GM21447 (cell line): ENCODE measurements around the gene AQP6.
"Not testable (repeated sequence)": the region's sequence is repeated elsewhere in the genome, so short reads cannot be mapped to it uniquely, and the experiment has no call there.

ENCODE experiments used
- ATAC-seq: cut with Tn5 transposase; IDR thresholded peaks from one replicate; pipeline ENCODE4 v1.9.1; 2021; ENCODE audit not compliant: unreplicated experiment

Gene AQP6

DNA sequence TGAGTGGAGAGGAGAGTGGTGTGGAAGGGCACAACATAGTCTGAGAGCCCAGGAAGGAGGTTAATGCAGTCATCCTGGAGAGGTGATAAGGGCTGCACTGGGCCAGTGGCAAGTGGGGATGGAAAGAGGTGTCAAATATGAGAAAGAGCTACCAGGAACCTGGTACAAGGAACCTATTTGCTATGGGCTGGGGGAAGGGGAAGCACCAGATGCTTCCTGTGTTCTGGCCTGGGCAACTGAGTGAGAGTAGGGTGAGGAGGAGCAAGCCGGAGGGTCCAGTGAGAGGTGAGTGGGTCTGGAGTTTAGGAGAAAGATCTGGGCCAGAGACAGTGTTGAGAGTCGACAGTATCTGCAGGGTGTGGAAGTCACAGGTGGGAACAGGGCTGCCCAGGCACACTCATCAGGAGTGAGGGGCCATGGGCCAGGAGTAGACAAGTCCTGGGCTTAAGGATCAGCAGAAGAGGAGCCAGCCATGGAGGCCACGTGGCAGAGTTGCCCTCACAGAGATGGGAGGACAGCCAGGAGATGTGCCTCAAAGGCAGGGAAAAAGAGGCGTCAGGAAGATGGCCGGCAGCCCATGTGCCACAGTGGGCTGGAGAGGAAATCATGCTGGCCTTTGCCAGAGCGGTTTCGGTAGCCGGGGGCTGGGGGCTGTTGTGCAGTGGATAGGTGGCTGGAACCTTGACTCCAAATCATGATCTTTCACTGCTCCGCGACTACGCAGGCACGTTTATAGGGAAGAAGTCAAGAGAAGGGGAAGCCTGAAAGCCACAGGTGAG is 2.9 kb upstream of the AQP6 start:
- ATAC-seq = no peak

DNA sequence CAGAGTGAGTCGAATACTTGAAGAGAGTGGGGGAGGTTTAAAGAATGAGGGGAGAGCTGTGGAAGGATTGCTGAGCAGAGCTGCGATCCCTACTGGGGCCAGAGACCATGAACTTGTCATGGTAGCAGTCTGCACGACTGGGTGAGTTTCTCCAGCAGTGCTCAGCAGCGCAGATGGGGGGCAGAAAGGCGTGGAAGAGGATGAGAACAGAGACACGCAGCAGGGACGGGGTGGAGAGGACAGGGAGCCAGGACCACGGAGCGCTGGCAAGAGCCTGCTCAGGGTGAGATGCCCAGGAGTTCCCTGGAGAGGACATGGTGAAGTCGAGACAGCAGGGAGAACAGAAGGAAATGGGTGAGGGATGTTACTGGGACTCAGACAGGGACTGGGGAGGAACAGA is 2.1 kb upstream of the AQP6 start:
- ATAC-seq = no peak

DNA sequence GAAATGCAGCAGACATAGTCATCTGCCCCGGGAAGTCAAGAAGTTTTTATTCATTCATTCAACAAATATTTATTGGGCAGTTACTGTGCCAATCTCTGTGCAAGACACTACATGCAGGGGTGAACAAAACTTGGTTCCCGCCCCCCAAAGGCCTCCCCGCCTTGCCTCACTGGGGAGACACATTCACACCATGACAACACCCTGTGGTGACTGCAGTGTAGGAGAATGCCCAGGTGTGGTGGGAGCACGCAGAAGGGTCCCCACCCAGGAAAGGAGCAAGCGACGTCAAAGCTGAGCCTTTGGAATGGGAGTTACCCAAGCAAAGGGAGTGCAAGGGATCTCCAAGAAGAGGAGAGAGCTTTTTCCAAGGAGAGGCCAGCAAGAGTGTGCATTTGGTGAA is 1.6 kb upstream of the AQP6 start:
- ATAC-seq = no peak

DNA sequence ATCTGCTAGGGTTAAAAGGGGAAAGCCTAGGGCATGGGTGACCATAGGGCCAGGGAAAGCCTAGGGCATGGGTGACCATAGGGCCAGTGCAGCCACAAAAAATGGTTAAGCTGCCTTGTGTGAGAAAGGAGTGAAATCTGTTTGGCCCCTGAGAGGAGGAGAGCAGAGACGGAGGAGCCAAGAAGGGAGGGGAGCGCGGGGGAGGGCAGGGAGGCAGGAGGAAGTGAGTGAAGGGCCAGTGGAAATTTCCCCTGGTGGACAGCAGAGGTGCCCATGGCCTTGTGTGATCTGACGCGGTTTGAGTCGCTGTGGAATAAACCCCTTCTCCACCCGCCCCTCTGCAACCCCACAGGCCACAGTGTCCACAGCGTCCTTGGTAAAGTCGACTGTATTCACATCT is 618 bp upstream of the AQP6 start:
- no peak for ATAC-seq

DNA sequence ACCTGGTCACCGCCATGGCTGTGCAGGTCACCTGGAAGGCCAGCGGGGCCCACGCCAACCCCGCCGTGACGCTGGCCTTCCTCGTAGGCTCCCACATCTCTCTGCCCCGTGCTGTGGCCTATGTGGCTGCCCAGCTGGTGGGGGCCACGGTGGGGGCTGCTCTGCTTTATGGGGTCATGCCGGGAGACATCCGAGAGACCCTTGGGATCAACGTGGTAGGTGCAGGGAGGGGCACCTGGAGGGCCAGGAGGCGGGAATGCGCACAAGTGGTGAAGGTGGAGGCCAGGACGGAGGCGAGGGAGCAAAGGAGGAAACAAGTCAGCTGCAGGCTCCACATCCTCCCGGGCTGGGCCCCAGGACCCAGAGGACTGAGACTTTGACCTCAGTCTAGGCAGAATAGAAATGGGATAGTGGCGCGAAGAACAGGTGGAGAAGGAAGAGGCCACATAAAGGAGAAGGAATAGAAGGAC is 649 bp downstream of the AQP6 start:
- no peak for ATAC-seq

DNA sequence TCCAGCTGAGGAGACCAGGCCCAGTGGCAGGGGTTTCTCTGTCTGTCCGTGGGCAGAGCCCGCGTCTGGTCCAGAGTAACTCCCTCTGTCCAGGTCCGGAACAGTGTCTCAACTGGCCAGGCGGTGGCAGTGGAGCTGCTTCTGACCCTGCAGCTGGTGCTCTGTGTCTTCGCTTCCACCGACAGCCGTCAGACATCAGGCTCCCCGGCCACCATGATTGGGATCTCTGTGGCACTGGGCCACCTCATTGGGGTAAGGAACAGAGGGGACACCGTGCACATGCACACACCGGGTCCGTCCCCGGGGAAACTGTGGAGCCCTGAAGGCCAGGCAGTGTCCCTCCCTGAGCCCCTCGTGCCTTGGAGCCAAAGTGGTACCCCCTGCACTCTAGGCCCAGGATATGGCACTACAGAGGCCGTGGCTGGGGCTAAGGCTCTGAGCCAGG is 1.5 kb downstream of the AQP6 start:
- ATAC-seq = no peak

DNA sequence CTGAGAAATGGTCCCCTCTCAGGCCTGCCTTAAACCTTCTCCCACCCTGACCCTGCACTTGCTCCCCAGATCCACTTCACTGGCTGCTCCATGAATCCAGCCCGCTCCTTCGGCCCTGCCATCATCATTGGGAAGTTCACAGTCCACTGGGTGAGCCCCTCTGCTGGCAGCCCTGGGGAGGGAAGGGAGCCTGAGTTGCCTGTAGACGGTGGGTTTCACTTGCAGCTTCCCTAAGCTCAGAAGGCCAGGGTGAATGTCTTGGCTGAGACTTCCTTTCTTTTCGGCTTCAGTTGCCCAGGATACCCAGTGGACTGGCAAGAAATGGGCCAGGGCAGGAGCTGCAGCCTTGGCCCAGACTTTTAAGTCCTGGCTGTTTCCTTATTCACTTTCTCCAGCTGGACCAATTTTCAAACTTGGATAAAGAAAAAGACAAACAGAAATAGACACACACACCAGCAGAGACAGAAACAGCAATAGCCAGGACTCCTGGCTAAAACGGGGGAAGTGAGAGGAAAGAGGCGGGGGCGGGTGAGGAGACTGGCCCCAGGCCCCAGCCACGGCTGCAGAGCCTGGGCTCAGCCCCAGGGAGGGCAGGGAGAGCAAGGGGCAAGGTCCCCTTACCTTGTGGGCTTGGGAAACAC is 2.0 kb downstream of the AQP6 start:
- ATAC-seq = no peak

DNA sequence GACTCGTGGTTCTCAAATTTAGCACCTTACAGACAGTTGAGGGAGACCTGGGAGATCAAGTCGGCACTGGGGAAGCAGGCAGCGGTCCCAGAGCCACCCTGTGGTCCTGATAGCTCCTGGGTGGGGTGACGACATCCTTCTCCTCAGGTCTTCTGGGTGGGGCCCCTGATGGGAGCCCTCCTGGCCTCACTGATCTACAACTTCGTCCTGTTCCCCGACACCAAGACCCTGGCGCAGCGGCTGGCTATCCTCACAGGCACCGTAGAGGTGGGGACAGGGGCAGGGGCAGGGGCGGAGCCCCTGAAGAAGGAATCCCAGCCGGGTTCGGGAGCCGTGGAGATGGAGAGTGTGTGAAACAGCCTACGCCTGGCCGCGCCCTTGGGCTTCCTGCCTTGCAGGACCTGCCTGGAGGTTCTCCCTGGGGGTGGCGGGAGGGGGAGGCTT is 2.6 kb downstream of the AQP6 start:
- no peak for ATAC-seq

DNA sequence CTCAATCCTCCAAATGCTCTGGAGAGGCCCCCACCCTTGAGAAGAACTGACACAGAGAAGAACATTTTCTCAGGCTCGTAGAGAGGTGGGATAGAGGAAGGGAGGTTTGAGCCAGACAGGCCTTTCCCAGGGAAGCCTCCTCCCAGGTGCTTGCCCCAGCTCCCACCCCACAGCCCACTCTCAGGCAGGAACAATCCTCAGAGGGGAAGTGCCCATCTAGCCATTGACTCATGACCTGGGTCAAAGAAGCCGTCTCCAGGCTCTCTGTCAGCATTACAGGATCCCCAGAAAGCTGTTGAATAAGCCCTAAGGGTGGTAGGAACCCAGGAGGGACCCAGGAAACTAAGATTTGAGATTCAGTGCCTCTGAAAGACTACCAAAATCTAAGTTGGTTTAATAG is 3.8 kb downstream of the AQP6 start:
- ATAC-seq = no peak

DNA sequence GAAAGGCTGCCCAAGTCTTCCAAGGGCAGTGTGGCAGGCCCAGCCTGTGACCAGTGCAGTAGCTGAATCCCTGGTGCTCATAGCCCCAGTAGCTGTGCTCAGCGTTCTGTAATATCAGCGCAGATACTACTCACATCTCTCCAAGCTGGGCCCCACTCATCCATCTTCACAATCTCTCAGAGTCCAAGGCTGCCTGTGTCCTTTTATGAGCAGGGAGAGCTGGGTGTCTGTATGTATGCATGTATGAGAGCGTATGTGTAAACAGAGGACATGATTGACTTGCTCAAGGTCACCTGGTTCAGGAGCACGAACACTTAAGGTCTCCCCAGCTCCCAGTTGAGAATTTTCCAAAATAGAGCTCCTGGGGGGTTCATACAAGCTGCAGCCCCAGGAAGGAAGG is 5.4 kb downstream of the AQP6 start:
- no peak for ATAC-seq

DNA sequence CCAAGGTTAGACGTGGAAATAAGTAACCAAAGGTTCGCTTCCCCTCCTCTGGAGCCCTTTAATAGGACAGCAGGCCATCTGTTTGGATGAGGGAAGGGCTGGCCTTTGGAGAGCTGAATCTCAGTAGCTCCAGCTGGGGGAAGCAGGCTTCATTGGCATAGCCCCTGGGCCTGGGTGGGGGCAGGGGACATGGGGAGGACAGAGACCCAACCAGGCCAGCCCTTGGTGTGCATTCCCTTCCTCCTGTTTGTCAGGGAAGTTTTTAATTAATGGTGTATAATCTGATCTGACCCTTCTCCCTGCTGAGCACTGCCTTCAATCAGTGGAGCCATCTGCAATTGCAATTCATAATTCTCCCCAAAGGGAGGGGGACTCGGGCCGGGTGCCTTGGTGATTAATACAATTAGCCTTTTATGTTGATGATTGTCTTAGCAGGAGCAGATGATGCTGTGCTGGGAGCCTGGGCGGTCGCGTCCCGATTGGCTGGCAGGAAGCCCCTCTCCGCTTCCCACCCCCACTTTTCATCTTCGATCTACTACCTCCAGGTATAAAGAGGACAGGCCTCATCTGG is 6.4 kb downstream of the AQP6 start:
- ATAC-seq = no peak

DNA sequence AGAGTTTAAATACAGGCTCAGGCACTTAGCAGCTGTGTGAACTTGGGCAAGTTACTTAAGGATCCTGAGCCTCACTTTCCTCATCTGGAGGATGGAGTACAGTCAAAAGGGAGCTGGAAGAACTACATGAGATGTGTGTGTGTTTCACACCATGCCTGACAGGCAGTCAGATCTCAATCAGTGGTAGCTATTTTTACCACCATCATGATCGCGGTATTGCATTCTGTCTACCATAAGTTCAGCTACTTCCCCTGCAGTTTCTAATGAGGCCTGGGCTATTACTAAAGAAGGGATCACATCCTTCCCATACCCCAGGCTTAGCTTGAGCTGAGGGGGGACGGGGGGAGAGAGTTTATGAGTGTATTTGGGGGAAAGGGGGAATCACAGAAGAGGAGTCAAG is 7.0 kb downstream of the AQP6 start:
- no peak for ATAC-seq

DNA sequence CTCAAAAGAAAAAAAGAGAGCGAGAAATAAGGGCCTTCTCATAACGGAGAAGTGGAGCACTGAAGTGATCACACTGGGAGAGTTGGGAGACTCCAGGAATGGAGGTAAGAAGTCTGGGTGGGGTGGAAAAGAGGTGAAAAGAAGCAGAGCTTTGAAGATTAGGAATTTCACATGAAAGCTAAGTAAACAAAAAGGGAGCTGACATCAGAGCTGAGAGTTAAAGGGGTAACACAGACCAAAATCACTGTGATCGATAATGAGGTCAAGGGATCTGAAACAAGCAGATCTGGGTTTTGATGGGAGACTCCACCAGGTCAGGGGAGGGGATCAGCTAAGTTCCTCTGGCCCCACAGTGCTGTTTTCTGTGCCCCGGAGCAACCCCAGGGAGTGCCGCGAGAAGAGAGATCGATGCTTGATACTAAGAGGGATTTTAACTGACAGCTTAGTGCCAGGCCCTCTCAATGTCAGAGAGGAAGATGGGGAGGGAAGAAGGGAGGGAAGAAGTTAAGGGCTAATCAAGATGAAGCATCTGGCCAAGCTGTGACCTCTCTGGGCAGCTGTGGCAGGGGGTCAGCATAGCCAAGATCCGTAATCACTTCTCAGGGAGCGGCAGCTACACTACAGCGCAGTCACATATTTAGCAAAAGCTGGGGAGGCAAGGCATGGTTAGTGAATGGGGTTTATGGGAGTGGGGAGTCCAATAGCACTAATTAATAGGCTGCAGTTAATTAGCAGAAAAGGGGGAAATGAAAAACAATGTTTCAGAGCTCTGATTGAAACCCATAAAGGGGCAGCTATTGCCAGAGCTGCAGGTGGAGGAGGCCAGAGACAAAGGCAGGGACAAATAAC is 8.0 kb downstream of the AQP6 start:
- no peak for ATAC-seq

DNA sequence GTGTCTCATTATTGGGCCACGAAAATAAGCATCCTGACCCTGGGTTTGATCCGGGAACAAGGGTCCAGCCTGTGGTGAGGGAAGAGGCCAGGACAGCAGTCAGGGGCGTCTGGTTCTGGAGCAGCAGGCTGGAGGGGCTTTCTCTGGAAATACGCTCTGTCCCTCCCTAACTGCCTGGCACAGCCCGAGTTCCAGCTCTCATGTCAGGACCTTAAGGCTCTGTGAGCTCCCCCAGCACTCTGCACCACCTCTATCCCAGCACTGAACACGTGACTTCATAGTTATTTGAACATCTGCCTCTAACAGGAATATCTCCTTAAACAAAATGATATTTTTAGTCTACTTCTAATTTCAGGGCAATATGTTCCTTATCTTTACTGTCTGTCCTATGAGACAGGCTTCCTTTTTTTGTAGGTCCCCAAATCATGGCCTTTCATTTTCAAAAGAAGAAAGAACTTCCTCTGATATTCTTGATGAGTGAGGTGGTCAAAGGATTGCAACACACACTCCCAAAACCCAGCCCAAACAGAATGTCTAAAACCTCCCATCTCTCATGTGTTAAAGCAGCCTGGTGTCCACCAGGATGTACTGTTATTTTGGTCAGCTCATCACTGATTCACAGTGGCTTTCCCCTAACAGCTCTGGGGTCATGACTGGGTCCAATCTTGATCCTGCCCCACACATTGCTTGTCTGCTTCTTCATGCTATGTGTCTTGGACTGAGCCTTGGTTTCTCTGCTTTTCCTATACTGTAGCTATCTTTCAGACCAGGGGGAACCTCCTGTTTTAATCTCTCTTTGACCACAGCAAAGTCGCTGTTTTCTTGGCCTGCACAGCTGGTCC is 9.7 kb downstream of the AQP6 start:
- ATAC-seq = no peak

DNA sequence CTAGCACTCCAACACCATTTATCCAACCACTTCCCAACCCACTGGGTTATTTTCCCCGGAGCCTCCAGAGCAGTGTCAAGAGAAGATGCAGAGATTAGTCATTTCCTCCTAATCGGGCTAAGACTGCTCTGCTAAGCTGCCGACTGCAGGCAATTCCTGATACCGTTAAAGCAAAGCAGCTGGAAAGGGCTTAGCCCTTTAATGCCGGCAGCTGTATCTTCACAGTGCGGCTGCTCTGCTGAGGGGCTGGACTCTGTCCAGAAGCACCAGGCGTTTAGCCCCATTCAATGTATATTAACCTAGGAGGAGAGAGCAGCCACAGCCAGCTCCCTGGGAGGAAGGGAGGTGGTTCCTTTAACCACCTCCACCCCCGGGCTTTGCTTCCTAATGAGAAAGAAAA is 11.1 kb downstream of the AQP6 start:
- no peak for ATAC-seq

DNA sequence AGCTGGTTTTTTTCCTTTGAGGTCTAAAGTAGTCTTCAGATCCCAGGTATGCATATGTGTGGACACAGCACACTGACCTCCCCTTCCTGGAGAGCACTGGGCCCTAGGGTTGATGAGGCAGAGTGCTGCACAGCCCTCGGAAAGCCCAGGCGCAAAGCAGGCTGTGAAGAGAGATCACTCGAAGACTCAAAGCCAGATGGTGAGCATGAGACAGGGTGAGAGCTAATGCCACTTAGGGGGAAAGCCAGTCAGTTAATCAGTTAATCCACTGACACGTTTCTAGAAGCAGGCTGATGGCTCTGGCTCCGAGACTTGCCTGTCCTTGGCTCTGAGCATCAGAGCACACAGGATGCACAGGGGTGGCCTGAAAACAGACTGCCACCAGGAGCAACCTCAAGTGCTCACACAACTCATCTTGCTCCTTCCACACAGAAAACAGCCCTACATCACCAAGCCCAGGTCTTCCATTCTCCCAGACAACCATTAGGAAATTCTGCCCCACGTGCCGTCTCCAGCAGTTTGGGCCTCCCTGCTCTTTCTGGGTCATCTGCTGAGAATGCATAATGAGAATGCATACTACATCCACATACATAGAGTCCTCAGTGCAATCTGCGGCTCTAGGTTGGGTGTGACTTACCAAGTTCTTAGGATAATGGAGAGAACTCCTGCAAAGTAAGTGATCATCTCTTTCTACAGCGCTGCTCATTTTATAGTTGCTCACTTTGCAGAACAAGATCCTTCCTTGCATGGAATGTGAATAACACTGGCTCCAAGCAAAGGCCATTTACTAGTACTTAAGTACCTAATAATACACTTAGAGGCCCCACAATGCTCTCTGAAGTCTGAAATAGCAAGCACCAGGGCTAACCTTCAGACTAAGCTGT is 12.0 kb downstream of the AQP6 start:
- ATAC-seq = no peak

DNA sequence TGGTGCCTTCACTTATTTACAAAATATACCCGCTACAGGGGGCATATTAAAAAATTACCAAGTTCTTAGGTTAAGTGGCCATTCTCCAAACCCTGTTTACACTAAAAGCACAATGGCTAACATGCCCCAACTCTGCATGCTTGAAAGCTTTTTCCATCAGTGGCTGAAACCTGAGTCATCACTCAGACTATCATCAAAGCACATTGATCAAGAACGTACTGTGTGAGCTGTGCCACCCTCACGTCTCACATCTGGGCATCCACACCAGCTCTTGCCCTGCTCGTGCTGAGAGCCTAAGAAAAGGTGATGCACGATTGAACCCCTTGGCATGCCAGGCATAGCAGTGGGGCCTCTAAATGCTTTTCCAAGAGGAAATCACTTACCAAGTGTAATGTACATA is 13.2 kb downstream of the AQP6 start:
- ATAC-seq = no peak

DNA sequence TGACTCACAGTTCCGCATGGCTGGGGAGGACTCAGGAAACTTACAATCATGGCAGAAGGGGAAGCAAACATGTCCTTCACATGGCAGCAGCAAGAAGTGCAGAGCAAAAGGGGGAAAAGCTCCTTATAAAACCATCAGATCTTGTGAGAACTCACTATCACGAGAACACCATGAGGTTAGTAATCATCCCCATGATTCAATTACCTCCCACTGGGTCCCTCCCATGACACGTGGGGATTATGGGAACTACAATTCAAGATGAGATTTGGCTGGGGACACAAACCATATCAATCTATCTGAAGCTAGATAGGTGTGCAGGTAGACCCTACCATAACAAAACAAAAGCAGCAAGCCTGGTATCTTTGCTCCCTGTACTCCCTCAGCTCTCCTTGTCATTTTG is 13.7 kb downstream of the AQP6 start:
- not testable (repeated sequence) for ATAC-seq

DNA sequence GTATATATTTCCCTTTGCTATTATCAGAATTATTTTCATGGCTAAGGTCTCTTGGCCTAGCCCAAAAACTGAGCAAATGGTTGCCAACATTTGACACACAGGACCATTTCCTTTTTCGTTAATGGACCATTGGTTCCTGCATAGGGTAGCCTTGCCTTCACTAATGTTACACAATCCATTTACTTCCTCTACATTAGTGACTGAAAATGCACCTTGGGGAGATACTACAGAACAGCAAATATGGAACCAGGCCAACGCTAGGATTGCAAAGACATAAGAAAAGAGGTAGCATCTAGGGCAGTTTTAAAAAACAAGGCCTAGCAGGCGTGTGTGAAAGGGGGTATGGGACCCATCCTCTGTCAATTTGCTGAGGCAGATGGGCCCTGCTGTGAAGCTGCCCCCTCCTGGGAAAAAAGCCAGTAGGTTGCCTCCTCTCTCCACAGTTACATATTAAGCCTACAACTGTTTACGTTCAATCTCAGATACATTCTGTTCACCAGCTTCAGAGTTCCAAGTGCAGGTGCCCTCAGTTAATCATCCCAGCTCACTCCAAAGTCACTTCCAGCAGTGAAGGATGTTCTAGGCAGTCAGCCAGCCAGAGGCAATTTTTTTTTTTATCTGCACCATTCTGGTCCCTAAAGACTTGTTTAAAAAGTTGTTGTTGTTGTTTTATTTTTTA is 15.0 kb downstream of the AQP6 start:
- ATAC-seq = no peak
